DND-41 (cell line): Measurements from ENCODE around the gene KRT13.

Source experiments
- ATAC-seq: fragments of 200-7000 bp; cut with Tn5 transposase; 3 replicates; pipeline ENCODE4 v1.9.1; 2021; ENCODE audit warnings: low read depth; ENCODE audit not compliant: insufficient read depth
- DNase-seq: peaks from one replicate; pipeline ENCODE4 v3.0.0-alpha.2; 2020
- H2AFZ ChIP-seq: 2 replicates; pipeline ENCODE4 v1.6.0; 2012; ENCODE audit warnings: low read depth, low read length
- H3K27ac ChIP-seq: 2 replicates; pipeline ENCODE4 v1.5.1; 2012; ENCODE audit warnings: low read length, inconsistent platforms
- H3K27me3 ChIP-seq: fragments of 200-600 bp; sonication (generic); 2 replicates; pipeline ENCODE4 v1.6.0; 2012; ENCODE audit warnings: low read length, mild to moderate bottlenecking, inconsistent platforms; ENCODE audit not compliant: insufficient read depth, poor library complexity
- H3K36me3 ChIP-seq: 2 replicates; pipeline ENCODE4 v1.5.1; 2012; ENCODE audit warnings: low read length, inconsistent platforms; ENCODE audit not compliant: insufficient read depth
- H3K4me1 ChIP-seq: 2 replicates; pipeline ENCODE4 v1.5.1; 2012; ENCODE audit warnings: mild to moderate bottlenecking, low read length; ENCODE audit not compliant: insufficient read depth
- H3K4me2 ChIP-seq: 2 replicates; pipeline ENCODE4 v1.6.0; 2012; ENCODE audit warnings: mild to moderate bottlenecking, moderate library complexity, low read length, inconsistent platforms; ENCODE audit not compliant: insufficient read depth
- H3K4me3 ChIP-seq, 2 experiments: fragments of 200-600 bp in 1 of 2; shearing (Covaris generic) in 1 of 2; 2 replicates each; pipeline ENCODE4 v1.5.1; 2012 to 2016; ENCODE audit warnings: inconsistent platforms in 2 of 2, low read length in 2 of 2, mild to moderate bottlenecking in 2 of 2, low read depth in 1 of 2, moderate library complexity in 1 of 2
- H3K79me2 ChIP-seq: 2 replicates; pipeline ENCODE4 v1.6.0; 2012; ENCODE audit warnings: low read length, inconsistent platforms; ENCODE audit not compliant: insufficient read depth
- H3K9ac ChIP-seq: 2 replicates; pipeline ENCODE4 v1.6.0; 2012; ENCODE audit warnings: low read depth, mild to moderate bottlenecking, inconsistent platforms, low read length, moderate library complexity
- H3K9me3 ChIP-seq: 2 replicates; pipeline ENCODE4 v1.5.1; 2012; ENCODE audit warnings: low read length, moderate library complexity, mild to moderate bottlenecking, inconsistent platforms; ENCODE audit not compliant: insufficient read depth, severe bottlenecking
- H4K20me1 ChIP-seq: 2 replicates; pipeline ENCODE4 v1.6.0; 2012; ENCODE audit warnings: low read length; ENCODE audit not compliant: insufficient read depth
- CTCF ChIP-seq: IDR thresholded peaks from 2 replicates; pipeline ENCODE4 v1.5.1; 2012; ENCODE audit warnings: borderline replicate concordance, low read length, moderate library complexity, mild to moderate bottlenecking; ENCODE audit not compliant: poor library complexity, severe bottlenecking; ENCODE audit errors: extremely low read depth
- EZH2 ChIP-seq: IDR thresholded peaks from 3 replicates; pipeline ENCODE4 v1.6.1; 2012; ENCODE audit warnings: borderline replicate concordance, low read depth, mild to moderate bottlenecking, moderate library complexity, low read length, inconsistent platforms; ENCODE audit not compliant: severe bottlenecking

The KRT13 gene

GRCh38 chr17:41511116-41511515, 5.7 kb upstream of the KRT13 start:
- Histone ChIP-seq H3K9me3 (no peaks in the 10 kb centered on the region), H3K4me3 (no peak overlapping the region), H4K20me1 (0 out of 2 replicates have a peak, but pooled peaks cover 3% of the 10 kb centered on the region), H3K27ac (no peak overlapping the region), H3K79me2 (no peaks in the 10 kb centered on the region), H3K9ac (no peak overlapping the region), H3K4me1 (no peaks in the 10 kb centered on the region), H3K4me2 (no peak overlapping the region), H3K36me3 (no peaks in the 10 kb centered on the region), H3K27me3 (peaks cover 34% of the 10 kb centered on the region), H2AFZ (no peak overlapping the region)
- TF ChIP-seq CTCF (no peak), EZH2 (no peak)
- no peak for DNase-seq
- ATAC-seq, result no peak

- 0 out of 2 replicates have a peak, but pooled peaks cover 3% of the 10 kb centered on the region for H4K20me1 ChIP-seq
- no peak overlapping the region for H3K27ac ChIP-seq
- no peak overlapping the region for H3K4me2 ChIP-seq
- no peak overlapping the region for H2AFZ ChIP-seq
- no peak overlapping the region for H3K9ac ChIP-seq
- no peaks in the 10 kb centered on the region for H3K36me3 ChIP-seq
- TF ChIP-seq CTCF (no peak), EZH2 (no peak)
- H3K27me3 ChIP-seq, result peaks cover 34% of the 10 kb centered on the region
- no peaks in the 10 kb centered on the region for H3K79me2 ChIP-seq
- H3K4me3 ChIP-seq, result no peak overlapping the region
- H3K9me3 ChIP-seq, result no peaks in the 10 kb centered on the region
- H3K4me1 ChIP-seq, result no peaks in the 10 kb centered on the region
- no peak for ATAC-seq
- no peak for DNase-seq
Observed at GRCh38 chr17:41510251-41511065, 5.0 kb upstream of the KRT13 start.

- Histone ChIP-seq H3K4me3 (no peak overlapping the region), H3K9ac (no peak overlapping the region), H3K79me2 (no peaks in the 10 kb centered on the region), H2AFZ (no peak overlapping the region), H3K36me3 (no peaks in the 10 kb centered on the region), H4K20me1 (0 out of 2 replicates have a peak, but pooled peaks cover 3% of the 10 kb centered on the region), H3K9me3 (no peaks in the 10 kb centered on the region), H3K4me2 (no peak overlapping the region), H3K4me1 (no peaks in the 10 kb centered on the region), H3K27me3 (peaks cover 37% of the 10 kb centered on the region), H3K27ac (no peak overlapping the region)
- ATAC-seq (no peak), DNase-seq (no peak)
- TF ChIP-seq EZH2 (no peak), CTCF (no peak)
Observed at GRCh38 chr17:41507315-41507880, 2.0 kb upstream of the KRT13 start.
